Loucy (cell line): ENCODE data around the gene LRRTM3.

Source experiments
- H2AFZ ChIP-seq: fragments of 200-600 bp; sonication (generic); 2 replicates; pipeline ENCODE4 v1.6.0; 2016; ENCODE audit warnings: antibody characterized with exemption, mild to moderate bottlenecking, low read length, moderate library complexity
- H3F3A ChIP-seq: fragments of 200-600 bp; 2 replicates; pipeline ENCODE4 v1.6.0; 2016; ENCODE audit warnings: antibody characterized with exemption, low read depth, mild to moderate bottlenecking
- H3K27me3 ChIP-seq: fragments of 200-600 bp; sonication (generic); 2 replicates; pipeline ENCODE4 v1.6.1; 2014; ENCODE audit warnings: low read length, mild to moderate bottlenecking; ENCODE audit not compliant: insufficient read depth, poor library complexity, severe bottlenecking
- H3K36me3 ChIP-seq: fragments of 200-600 bp; sonication (generic); 2 replicates; pipeline ENCODE4 v1.6.1; 2016; ENCODE audit warnings: low read length; ENCODE audit not compliant: insufficient read depth
- H3K4me1 ChIP-seq: fragments of 200-600 bp; sonication (generic); 2 replicates; pipeline ENCODE4 v1.5.1; 2014; ENCODE audit warnings: low read length, mild to moderate bottlenecking; ENCODE audit not compliant: insufficient read depth, poor library complexity, severe bottlenecking
- H3K4me2 ChIP-seq: fragments of 200-600 bp; sonication (generic); 2 replicates; pipeline ENCODE4 v1.6.0; 2014; ENCODE audit warnings: antibody characterized with exemption, low read length, low read depth, mild to moderate bottlenecking; ENCODE audit not compliant: poor library complexity, severe bottlenecking
- H3K4me3 ChIP-seq: fragments of 200-600 bp; sonication (generic); 2 replicates; pipeline ENCODE4 v1.5.1; 2014; ENCODE audit warnings: low read length, mild to moderate bottlenecking, mixed read lengths; ENCODE audit not compliant: poor library complexity, severe bottlenecking
- H3K79me2 ChIP-seq: fragments of 200-600 bp; sonication (generic); 2 replicates; pipeline ENCODE4 v1.6.1; 2014; ENCODE audit warnings: low read length; ENCODE audit not compliant: insufficient read depth
- H3K9ac ChIP-seq: fragments of 200-600 bp; sonication (generic); 2 replicates; pipeline ENCODE4 v1.6.0; 2014; ENCODE audit warnings: mild to moderate bottlenecking, low read depth, low read length, moderate library complexity; ENCODE audit not compliant: poor library complexity, severe bottlenecking
- H3K9me2 ChIP-seq: fragments of 200-600 bp; sonication (generic); replicated peaks from 2 replicates; pipeline ENCODE4 v1.6.1; 2016; ENCODE audit warnings: low read depth, low read length, mixed read lengths
- H3K9me3 ChIP-seq: fragments of 200-600 bp; sonication (generic); 2 replicates; pipeline ENCODE4 v1.6.1; 2014; ENCODE audit warnings: mild to moderate bottlenecking, antibody characterized with exemption, low read length, low read depth; ENCODE audit not compliant: insufficient read depth
- H4K20me1 ChIP-seq: fragments of 200-600 bp; sonication (generic); 2 replicates; pipeline ENCODE4 v1.6.0; 2014; ENCODE audit warnings: antibody characterized with exemption, low read length, mild to moderate bottlenecking; ENCODE audit not compliant: insufficient read depth, poor library complexity, severe bottlenecking
- EZH2phosphoT487 ChIP-seq: fragments of 200-600 bp; IDR thresholded peaks from 2 replicates; pipeline ENCODE4 v1.6.1; 2018; ENCODE audit warnings: antibody characterized with exemption, mild to moderate bottlenecking, moderate library complexity, borderline replicate concordance
- TF ChIP-seq, protein P1 (sequence below): fragments of 200-600 bp; sonication (generic); conservative IDR thresholded peaks from 2 replicates; pipeline ENCODE4 v1.5.1; 2014; ENCODE audit warnings: mild to moderate bottlenecking, antibody characterized with exemption, low read length

The LRRTM3 gene

GRCh38 chr10:66910671-66911070 is 15.2 kb upstream of the LRRTM3 start:
- Histone ChIP-seq H3K9ac (no peak overlapping the region), H3K9me2 (no peaks in the 10 kb centered on the region), H3F3A (no peaks in the 10 kb centered on the region), H3K4me2 (no peak overlapping the region), H3K4me3 (no peak overlapping the region), H3K36me3 (no peaks in the 10 kb centered on the region), H3K4me1 (no peaks in the 10 kb centered on the region), H4K20me1 (no peaks in the 10 kb centered on the region), H3K79me2 (no peaks in the 10 kb centered on the region), H3K9me3 (no peaks in the 10 kb centered on the region), H3K27me3 (no peaks in the 10 kb centered on the region), H2AFZ (no peak overlapping the region)
- TF ChIP-seq, protein P1, sequence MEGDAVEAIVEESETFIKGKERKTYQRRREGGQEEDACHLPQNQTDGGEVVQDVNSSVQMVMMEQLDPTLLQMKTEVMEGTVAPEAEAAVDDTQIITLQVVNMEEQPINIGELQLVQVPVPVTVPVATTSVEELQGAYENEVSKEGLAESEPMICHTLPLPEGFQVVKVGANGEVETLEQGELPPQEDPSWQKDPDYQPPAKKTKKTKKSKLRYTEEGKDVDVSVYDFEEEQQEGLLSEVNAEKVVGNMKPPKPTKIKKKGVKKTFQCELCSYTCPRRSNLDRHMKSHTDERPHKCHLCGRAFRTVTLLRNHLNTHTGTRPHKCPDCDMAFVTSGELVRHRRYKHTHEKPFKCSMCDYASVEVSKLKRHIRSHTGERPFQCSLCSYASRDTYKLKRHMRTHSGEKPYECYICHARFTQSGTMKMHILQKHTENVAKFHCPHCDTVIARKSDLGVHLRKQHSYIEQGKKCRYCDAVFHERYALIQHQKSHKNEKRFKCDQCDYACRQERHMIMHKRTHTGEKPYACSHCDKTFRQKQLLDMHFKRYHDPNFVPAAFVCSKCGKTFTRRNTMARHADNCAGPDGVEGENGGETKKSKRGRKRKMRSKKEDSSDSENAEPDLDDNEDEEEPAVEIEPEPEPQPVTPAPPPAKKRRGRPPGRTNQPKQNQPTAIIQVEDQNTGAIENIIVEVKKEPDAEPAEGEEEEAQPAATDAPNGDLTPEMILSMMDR, result no peak
- no peak for TF ChIP-seq EZH2phosphoT487

- no peaks in the 10 kb centered on the region for H3K27me3 ChIP-seq
- H3K9ac ChIP-seq, result no peak overlapping the region
- no peaks in the 10 kb centered on the region for H3K36me3 ChIP-seq
- H3K79me2 ChIP-seq, result no peaks in the 10 kb centered on the region
- H3K4me1 ChIP-seq, result no peaks in the 10 kb centered on the region
- no peak overlapping the region for H3K4me2 ChIP-seq
- H3K9me3 ChIP-seq, result no peaks in the 10 kb centered on the region
- no peak overlapping the region for H2AFZ ChIP-seq
- no peak for TF ChIP-seq EZH2phosphoT487
- TF ChIP-seq, protein P1, result no peak
- H3K4me3 ChIP-seq, result no peak overlapping the region
- H4K20me1 ChIP-seq, result no peaks in the 10 kb centered on the region
- H3K9me2 ChIP-seq, result no peaks in the 10 kb centered on the region
- no peaks in the 10 kb centered on the region for H3F3A ChIP-seq
Observed at GRCh38 chr10:66916030-66916429, 9.8 kb upstream of the LRRTM3 start.

GRCh38 chr10:66917104-66917503 is 8.7 kb upstream of the LRRTM3 start:
- Histone ChIP-seq H3K36me3 (no peaks in the 10 kb centered on the region), H2AFZ (no peak overlapping the region), H3K4me2 (no peak overlapping the region), H3K27me3 (no peaks in the 10 kb centered on the region), H3K4me3 (no peak overlapping the region), H3K9me3 (no peaks in the 10 kb centered on the region), H4K20me1 (no peaks in the 10 kb centered on the region), H3K9me2 (no peaks in the 10 kb centered on the region), H3F3A (no peaks in the 10 kb centered on the region), H3K79me2 (no peaks in the 10 kb centered on the region), H3K9ac (no peak overlapping the region), H3K4me1 (no peaks in the 10 kb centered on the region)
- TF ChIP-seq, protein P1, result no peak
